ENCODE data around the gene CEBPA. TPM values are rescaled to one million over a fixed set of nuclear protein-coding genes. Genes with fewer than 3 reads are reported as not detected.

CEBPA gene
- total and polyA plus RNA-seq, 7 donors: 5.8 to 50.7 (median 9.8) TPM

GRCh38 chr19:33269016-33269415, 33.3 kb downstream of the CEBPA start:
- Histone ChIP-seq H3K27ac (no peak overlapping the region), H3K4me3 (no peak overlapping the region), H3K4me1 (no peaks in the 10 kb centered on the region), H3K36me3 (ENCODE audit: insufficient read depth in 1 of 2, low read depth in 1 of 2) (no peaks in the 10 kb centered on the region), H3K27me3 (ENCODE audit: insufficient read depth in 3 of 3, low read length in 2 of 3) (no peaks in the 10 kb centered on the region), H3K9me3 (no peaks in the 10 kb centered on the region)
- intact Hi-C loops (cut with DNase I): no loop called here
- TF ChIP-seq CTCF (IDR thresholded peaks at IDR 0.05): no peak
- DNase-seq (peak in 1 of 2 donors; percentile 46), ATAC-seq (no peak)
- 85 to 90% (median 86%) methylated on average over 10 of the region's 10 CpGs for WGBS, 3 donors

DNA sequence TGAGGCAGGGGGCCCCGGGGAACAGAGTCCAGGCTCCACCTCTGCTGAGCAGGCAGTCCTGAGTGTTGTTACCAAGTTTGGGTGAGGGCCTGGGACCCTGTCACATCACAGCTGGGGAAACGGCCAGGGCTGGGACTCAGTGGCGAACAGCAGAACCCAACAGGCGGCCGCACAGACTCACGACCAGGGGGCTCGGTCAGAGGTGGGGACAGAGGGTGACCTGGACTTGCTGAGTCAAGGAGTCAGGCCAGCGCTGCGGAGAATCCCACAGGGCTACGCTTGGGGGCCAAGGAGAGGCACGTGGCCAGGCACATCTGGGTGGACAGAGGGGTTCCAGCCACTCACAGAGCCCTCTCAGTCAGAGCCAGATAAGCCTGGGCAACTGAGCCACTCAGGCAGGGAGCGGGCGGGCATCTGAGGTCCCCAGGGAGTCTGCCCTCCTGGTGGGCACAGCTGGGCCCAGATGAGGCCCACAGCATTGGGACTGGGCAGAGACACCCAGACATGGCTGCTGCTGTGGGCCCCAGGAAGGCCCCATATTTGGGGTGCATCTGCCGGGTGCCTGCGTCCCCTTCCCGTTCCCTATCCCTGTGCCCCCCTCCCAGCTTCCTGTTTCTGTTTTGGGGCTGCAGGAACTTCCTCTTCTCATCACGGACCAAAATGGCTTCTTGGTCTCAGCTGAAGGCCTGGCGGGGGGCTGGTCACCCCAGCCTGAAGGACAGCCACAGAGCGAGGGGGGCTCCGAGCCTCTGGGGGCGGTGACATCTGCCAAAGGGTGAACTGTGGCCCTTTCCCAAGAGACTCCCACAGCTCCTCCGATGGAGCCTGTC, 34.0 kb downstream of the CEBPA start:
- Histone ChIP-seq H3K27me3 (ENCODE audit: insufficient read depth in 3 of 3, low read length in 2 of 3) (no peaks in the 10 kb centered on the region), H3K36me3 (ENCODE audit: insufficient read depth in 1 of 2, low read depth in 1 of 2) (no peaks in the 10 kb centered on the region), H3K9me3 (no peaks in the 10 kb centered on the region), H3K4me1 (no peaks in the 10 kb centered on the region), H3K4me3 (no peak overlapping the region), H3K27ac (no peak overlapping the region)
- no peak for ATAC-seq
- peak in 1 of 2 donors; percentile 50 for DNase-seq
- no peak for TF ChIP-seq CTCF (IDR thresholded peaks at IDR 0.05)
- intact Hi-C loops (cut with DNase I): no loop called here
- 72 to 75% (median 74%) methylated on average over 22 of the region's 22 CpGs for WGBS, 3 donors

DNA sequence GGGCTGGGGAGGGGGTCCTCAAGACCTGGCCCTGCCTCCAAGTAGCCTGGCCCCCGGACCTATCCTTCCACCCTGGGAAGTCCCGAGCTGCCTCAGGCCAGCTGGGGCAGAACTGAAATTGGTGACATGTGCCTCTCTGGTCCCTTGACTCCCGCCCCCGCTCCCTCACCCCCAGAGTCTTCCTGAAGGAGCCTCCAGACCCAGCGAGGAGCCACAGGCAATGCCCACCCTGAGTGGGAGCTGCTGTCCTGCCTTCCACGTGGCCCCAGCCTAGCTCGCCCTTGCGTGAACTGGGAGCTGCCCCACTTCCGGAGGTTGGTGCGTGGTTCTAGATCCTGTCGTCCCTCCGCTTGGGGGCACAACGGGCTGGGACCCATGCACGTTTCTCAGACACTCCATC, 34.6 kb downstream of the CEBPA start:
- Histone ChIP-seq H3K4me1 (no peaks in the 10 kb centered on the region), H3K36me3 (ENCODE audit: insufficient read depth in 1 of 2, low read depth in 1 of 2) (no peaks in the 10 kb centered on the region), H3K27ac (no peak overlapping the region), H3K4me3 (no peak overlapping the region), H3K27me3 (ENCODE audit: insufficient read depth in 3 of 3, low read length in 2 of 3) (no peaks in the 10 kb centered on the region), H3K9me3 (no peaks in the 10 kb centered on the region)
- ATAC-seq: no peak
- no peak for TF ChIP-seq CTCF (IDR thresholded peaks at IDR 0.05)
- intact Hi-C loops (cut with DNase I): no loop called here
- WGBS, 3 donors: 71 to 82% (median 77%) methylated on average over 14 of the region's 14 CpGs
- DNase-seq: no peak

DNA sequence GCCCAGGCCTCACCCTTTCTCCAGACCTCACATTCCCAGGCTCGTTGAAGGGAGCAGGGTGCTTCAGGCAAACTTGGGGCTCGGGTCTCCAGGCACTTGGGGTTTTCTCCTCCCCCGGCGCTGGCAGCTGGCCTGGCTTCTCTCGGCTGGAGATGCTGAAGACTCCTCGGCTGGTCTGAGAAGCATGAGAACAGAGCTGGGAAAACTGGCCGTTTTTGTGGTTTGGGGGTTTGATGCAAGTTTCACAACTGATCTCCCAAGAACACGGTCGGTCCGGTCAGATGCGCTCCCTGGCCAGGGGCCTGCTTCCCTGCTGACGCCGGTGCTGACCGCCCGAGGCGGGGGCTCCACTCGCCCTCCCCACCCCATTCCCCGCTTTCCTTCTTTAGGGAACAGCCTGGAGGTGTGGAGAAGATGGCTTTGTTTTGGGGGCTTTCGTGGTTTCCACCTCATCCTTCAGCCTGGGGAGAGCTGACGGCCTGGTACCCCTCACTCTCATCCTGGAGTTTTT, 35.3 kb downstream of the CEBPA start:
- DNase-seq (no peak), ATAC-seq (no peak)
- Histone ChIP-seq H3K36me3 (ENCODE audit: insufficient read depth in 1 of 2, low read depth in 1 of 2) (no peaks in the 10 kb centered on the region), H3K27ac (no peak overlapping the region), H3K9me3 (no peaks in the 10 kb centered on the region), H3K27me3 (ENCODE audit: insufficient read depth in 3 of 3, low read length in 2 of 3) (no peaks in the 10 kb centered on the region), H3K4me3 (no peak overlapping the region), H3K4me1 (no peaks in the 10 kb centered on the region)
- 74 to 81% (median 80%) methylated on average over 20 of the region's 20 CpGs for WGBS, 3 donors
- no peak for TF ChIP-seq CTCF (IDR thresholded peaks at IDR 0.05)
- intact Hi-C loops (cut with DNase I): no loop called here

All from psoas muscle (tissue), 8 donors.